Jurkat, Clone E6-1 (cell line): ENCODE results near the gene TSPEAR.
"Not testable (repeated sequence)": the region's sequence is repeated elsewhere in the genome, so short reads cannot be mapped to it uniquely, and the experiment has no call there.

Experiments used
- DNase-seq: peaks from one replicate; pipeline ENCODE4 v3.0.0-alpha.2; 2011; ENCODE audit warnings: low read depth, low spot score
- H3K4me3 ChIP-seq: 2 replicates; pipeline ENCODE4 v1.5.1; 2011; ENCODE audit warnings: mild to moderate bottlenecking, low read length, control low read depth, moderate library complexity

TSPEAR gene

DNA sequence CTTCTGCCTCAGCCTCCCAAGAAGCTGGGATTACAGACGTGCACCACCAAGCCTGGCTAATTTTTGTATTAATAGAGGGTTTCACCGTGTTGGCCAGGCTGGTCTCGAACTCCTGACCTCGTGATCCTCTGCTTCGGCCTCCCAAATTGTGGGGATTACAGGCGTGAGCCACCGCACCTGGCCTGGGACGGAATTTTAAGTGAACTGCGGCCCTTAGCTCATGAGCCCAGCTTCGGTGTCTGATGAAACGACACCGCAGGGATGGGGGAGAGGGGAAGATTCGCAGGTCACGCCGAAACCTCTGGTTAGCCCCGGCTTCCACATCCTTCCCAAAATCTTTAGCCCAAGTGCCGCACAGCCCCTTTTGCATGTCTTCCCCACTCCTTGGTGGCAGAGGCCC is 217.0 kb downstream of the TSPEAR start:
- H3K4me3 ChIP-seq: no peak overlapping the region
- no peak for DNase-seq

DNA sequence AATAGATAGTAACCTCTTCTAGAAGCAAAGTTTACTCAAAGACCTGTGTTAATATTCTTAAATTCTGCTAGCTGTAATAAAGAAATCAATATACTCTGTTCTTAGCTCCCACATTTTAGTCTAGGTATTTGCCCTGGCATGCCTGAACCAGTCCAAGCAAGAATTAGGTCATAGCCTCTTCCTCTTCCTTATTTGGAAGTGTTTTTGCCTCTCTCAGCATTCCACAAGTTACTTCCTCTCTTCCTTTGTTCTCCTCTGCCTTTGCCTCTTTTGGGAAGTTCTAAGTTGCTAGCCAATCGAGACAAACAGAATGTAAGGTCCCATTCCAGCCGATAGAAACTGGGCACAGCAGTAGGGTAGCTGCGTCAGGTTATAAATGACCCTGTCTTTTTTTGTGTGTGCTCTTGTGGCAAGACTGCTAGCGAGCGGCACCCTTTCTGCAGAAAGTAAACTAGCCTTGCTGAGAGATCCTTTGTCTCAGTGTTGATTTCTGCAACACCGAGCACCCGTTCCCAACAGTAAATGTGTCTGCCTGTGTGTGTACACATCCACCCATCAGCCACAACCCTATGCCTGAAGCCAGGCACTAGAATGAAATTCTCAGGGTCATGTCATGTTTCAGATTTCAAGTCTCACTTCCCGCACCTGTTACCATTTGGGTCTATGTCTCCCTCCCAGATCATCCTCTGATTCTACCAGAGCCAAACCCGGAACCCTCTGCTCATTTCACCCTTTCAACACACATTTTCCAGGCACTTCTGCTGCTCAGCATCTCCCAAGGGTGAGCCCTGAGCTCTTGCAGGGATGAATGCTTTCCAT is 218.6 kb downstream of the TSPEAR start:
- H3K4me3 ChIP-seq: no peak overlapping the region
- no peak for DNase-seq

DNA sequence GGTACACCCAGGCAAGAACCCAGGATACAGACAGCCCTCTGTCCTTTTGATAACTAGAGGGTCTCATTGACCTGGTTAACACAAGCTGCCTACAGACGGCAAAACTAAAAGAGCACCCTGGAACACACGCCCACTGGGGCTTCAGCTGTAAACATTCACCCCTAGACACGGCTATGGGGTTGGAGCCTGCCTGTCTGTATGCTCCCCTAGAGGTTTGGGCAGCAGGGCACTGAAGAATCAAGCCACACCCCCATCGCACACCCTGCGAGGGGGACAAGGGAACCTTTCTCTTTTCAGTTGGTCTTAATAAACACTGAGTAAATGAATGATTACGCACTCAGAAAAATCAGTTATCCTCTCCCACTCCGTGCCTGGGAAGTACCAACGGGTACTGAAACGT is 220.6 kb downstream of the TSPEAR start:
- no peak for DNase-seq
- no peak overlapping the region for H3K4me3 ChIP-seq

DNA sequence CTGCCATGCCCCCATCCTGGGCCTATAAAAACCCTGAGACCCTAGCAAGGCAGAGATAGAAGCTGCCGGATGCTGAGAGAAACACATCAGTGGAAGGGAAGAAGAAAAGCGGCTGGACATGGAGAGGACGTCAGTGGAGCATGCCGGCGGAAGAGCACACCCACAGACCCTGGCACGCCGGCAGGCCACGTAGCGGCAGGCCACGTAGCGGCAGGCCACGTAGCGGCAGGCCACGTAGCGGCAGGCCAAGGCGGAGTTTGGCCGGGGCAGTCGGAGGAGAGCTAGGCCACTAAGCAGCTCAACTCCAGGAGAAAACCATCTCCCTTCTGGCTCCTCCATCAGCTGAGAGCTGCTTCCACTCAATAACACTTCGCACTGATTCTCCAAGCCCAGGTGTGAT is 221.0 kb downstream of the TSPEAR start:
- no peak overlapping the region for H3K4me3 ChIP-seq

DNA sequence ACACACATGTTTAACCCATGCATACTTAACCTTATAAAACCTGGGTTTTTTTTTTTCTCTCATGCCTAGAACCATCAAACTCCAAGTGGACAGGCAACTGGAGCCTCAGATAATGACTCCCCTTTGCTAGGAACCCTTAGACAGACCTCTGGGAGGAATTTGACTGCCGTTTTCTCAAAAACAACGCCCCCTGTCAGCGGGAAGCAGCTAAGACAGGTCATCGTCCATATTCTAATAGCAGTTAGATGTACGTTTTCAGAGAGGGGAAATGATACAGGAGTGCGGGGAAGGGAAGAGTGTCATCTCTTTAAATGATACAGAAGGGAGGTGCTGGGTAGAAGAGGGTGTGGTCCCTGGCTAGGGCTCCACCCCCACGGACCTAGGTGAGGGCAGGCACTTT is 221.4 kb downstream of the TSPEAR start:
- H3K4me3 ChIP-seq: no peak overlapping the region
- DNase-seq: no peak

More for the DNA sequence above, 221.0 kb downstream of the TSPEAR start:
- DNase-seq: no peak

DNA sequence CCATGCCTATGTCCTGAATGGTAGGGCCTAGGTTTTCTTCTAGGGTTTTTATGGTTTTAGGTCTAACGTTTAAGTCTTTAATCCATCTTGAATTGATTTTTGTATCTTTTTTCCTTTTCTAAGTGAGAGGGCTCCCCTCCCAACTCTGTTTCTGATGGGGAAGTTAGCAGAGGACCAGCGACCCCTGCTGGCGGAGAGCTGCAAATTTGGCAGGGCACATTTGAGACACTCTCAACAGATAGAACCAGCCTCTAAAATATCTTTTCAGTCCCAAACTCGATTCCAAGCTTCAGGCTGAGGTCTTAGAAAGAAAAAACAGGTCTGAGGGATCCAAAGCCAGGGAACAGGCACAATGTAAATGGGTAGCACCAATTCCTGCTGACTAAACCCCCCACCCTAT is 223.5 kb downstream of the TSPEAR start:
- H3K4me3 ChIP-seq: no peak overlapping the region
- DNase-seq: no peak

DNA sequence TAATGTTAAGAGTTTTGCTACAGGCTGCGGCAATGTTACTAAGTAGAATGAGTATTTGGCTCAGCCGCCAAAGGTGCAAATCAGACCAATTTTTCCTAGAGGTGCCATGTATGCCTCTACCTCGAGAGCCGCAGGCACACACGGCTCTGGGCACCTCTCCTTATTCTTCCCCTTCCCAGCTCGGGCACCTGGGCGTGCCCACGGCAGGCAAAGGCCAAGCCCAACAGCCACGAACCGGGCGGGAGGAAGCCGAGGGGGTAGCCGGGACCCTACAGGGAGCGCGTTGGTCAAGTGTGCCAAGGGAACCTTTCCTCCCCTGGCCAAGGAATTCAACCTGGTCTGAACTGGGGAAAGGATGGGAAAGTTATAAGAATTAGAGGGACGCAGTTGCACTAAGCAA is 225.1 kb downstream of the TSPEAR start:
- no peak for DNase-seq
- peak overlapping the region; percentile 28 for H3K4me3 ChIP-seq

DNA sequence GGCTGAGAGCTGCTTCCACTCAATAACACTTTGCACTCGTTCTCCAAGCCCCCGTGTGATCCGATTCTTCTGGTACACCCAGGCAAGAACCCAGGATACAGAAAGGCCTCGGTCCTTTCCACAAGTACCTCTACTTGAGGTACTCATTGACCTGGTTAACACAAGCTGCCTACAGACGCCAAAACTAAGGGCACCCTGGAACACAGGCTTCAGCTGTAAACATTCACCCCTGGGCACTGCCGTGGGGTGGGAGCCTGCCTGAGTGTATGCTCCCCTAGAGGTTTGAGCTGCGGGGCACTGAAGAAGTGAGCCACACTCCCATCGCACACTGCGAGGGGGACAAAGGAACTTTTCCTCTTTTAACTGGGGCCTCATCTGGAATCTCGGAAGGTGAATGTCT is 225.6 kb downstream of the TSPEAR start:
- H3K4me3 ChIP-seq: peak overlapping the region; percentile 28
- no peak for DNase-seq

DNA sequence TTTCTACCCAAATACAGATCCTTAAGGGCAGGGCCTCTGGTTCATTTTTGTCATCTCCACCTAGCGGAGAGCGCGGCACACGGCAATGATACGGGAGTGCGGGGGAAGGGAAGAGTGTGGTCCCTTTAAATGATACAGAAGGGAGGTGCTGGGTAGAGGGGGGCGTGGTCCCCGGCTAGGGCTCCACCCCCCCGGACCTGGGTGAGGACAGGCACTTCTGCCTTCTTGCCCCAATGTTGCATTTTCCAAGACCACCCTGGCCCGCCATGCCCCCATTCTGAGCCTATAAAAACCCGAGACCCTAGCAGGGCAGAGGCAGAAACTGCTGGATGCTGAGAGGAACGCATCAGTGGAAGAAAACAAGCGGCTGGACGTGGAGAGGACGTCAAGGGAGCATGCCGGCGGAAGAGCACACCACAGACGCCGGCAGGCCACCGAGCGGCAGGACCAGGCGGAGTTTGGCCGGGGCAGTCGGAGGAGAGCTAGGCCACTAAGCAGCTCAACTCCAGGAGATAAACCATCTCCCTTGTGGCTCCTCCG is 226.0 kb downstream of the TSPEAR start:
- H3K4me3 ChIP-seq: peak overlapping the region; percentile 28
- DNase-seq: peak; percentile 63

DNA sequence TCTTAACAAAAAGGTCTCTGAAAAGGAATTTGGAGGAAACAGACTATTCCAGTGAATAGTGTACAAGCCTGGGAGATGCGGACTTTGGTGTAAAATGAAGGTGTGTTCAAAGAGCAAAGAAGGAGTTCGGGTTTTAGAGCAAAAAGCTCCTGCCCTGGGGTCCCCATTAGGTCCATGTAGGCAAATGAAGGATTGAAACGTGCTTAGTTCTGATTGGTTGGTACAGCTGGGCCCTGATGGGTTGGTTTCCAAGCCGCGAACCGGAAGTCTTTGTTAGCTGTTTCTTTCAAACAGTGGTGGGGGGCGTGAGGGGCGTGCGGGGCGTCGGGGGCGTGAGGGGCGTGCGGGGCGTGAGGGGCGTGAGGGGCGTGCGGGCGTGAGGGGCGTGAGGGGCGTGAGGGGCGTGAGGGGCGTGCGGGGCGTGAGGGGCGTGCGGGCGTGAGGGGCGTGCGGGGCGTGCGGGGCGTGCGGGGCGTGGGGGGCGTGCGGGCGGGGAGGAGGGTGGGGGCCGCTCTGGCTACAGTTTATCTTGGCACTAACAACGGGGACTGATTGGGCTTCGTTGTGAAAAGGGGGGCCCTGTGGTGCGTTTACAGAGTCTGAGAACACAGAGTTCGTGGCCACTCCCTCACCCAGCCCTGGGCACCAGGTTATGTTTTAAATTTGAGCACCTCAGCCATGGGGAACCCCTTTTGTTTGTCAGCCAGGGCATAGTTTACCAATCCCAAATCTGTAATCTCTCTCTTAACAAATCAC is 226.7 kb downstream of the TSPEAR start:
- no peak for DNase-seq
- H3K4me3 ChIP-seq: no peak overlapping the region

DNA sequence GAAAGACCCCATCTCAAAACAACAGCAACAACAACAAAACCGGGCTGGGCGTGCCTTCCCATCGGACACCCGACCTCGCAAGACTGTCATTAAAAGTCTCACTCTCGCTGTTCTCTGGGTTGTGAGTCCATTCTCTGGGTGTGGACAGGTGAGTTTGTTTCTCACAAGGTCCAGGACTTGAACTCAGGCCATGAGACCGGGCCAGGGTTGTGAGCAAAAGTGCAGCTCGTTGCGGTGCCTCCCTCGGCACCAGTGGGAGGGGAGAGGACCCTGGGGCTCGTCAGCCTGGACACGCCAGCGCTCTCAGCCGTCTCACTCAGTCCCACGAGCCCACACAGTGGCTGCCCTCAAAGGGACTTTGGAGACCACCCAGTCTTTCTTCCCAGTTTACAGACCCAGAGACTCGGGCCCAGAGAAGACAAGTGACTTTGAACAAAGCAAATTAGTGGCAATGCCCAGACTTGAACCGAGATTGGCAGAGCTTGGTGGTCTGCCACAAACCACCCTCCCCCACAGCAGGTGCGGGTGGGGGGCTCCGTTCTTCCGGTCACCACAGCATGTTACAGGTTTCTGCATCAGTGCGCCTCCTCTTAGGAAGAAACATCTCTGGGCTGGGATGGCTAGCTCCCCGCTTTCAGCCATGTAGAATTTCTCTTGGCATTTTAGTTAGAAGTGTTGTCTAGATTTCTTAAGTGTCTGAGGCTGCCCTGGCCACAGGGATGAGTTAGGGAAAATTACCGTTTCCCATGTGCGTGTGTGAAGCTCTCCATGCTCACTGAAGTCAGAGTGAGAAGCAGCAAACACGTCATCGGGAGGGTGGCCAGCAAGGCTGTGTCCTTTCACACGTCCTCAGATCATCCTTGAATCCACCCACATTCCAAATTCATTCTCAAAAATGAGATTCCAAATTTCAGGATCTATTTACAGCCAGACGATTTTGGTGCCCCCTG is 227.8 kb downstream of the TSPEAR start:
- no peak for DNase-seq

DNA sequence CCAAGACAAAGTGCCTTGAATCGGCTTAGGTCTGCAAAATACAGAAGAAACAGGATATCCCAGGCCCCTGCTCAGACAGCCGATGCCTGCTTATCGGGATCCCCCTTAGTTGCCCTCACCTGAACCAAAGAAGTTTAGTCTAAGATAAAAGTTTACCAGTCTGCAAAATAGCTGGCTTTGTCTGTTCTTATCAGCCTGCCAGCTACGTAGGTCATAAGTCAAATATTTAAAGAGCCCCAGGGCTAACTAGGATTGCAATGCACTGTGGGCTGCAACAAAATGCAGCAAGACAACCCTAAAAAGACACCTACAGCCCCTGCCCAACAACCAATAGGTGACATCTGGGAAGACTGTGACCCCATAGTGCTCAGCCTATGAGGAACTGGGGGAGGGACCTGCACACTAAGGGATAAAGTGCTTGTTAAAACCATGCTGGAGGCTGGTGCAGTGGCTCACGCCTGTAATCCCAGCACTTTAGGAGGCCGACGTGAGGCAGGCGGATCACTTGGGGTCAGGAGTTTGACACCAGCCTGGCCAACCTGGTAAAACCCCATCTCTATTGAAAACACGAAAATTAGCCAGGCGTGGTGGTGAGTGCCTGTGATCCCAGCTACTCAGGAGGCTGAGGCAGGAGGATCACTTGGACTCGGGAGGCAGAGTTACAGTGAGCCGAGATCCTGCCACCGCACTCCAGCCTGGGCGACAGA is 228.6 kb downstream of the TSPEAR start:
- peak; percentile 57 for DNase-seq
- no peak overlapping the region for H3K4me3 ChIP-seq

More for the DNA sequence above, 227.8 kb downstream of the TSPEAR start:
- no peak overlapping the region for H3K4me3 ChIP-seq

DNA sequence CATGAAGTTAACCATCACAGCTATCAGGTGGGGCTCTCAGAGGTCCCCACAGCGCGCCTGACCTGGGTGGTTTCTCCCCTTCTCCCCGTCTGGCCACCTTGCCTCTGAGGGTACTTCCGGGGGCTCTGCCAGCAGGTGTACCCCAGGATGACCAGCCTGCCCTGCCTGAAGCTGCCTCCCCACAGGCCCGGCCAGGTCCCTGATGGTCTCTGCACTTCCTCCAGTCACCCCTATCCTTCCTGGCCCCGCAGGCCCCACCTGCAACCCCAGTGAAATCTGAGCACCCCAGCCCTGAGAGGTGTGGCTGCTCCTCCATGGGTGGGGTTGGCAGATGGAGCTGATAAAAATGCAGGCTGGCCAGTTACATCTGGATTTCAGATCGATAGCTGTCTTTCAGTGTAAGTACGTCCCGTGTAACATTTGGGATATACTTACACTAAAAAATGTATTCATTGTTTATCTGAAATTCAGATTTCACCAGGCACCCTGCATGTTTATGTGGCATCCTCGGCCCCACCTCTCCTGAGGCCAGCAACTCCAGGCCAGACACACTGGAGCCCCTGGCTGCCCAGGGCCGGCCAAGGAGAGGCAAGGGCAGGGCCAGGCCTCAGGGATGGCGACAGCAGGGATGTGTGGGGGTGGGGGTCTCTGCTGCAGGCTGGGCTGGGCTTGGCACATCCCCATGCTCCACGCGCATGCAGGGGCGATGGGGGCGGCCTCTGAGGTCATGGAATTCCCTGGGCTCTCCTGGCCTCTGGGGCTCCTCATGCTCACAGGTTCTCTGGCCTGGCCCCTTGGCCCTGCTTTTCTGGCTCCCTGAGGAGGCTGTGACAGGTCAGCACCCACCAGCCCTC is 230.9 kb downstream of the TSPEAR start:
- no peak for DNase-seq
- H3K4me3 ChIP-seq: no peak overlapping the region

DNA sequence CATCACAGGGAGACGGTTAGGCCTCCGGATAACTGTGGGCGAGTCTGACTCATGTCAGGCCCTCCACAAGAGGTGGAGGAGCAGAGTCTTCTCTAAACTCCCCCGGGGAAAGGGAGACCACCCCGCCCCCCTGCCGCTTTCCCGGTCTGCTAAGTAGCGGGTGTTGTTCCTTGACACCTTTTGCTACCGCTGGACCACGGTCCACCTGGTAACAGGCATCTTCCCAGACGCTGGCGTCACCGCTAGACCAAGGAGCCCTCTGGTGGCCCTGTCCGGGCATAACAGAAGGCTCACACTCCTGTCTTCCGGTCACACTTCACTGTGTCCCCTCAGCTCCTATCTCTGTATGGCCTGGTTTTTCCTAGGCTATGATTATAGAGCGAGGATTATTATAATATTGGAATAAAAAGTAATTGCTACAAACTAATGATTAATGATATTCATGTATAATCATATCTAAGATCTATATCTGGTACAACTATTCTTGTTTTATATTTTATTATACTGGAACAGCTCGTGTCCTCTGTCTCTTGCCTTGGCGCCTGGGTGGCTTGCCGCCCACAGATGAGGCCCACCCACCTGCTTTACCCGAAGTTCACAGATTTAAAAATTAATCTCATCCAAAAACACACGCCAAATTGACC is 231.7 kb downstream of the TSPEAR start:
- H3K4me3 ChIP-seq: not testable (repeated sequence)
- DNase-seq: peak; percentile 19

DNA sequence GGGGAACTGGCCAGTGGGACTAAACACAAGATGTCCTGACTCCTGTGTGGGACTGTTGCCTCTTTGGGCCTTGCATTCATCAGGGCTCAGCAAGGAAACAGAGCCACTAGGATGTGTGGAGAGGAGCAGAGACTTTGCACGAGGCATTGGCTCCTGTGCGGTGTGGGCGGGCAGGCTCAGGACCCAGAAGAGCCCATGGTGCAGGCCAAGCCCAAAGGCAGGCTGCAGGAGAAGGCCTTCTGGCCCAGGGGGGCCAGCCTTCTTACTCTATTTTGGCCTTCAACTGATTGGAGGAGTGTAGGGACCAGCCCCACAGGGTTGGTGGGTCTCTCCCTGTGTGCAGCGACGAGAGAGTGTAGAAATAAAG is 232.6 kb downstream of the TSPEAR start:
- DNase-seq: no peak
- H3K4me3 ChIP-seq: no peak overlapping the region

DNA sequence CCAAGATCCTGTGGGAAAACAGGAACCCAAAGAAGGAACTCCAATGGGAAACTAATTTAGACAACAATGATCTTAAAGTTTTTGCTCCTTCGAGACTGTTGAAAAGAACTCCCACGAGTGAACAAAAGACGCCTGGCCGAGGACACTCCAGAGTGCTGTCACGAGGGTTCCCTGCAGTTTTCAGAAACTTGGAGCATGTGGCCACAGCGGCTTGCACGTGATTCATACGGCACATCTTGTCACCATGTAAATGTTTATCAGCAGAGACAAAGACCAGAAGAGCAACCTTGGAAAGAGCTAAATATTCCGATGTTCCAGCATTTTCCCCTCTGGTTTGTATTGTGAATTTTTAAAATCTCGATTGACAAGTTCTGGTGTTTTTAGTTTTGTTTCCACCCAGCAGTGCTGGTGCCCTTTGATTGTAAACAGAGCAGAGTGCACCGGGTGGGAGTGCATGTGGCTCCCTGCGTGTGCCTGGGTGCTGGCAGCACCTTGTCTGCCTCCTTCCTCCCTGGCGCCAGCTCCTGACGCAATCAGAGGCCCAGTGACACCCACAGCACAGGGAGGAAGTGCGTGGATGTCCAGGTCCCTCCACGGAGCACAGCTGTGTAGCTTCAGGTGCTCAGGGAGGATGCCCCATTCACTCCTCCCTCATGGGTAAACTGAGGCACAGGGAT is 233.1 kb downstream of the TSPEAR start:
- DNase-seq: no peak
- no peak overlapping the region for H3K4me3 ChIP-seq

DNA sequence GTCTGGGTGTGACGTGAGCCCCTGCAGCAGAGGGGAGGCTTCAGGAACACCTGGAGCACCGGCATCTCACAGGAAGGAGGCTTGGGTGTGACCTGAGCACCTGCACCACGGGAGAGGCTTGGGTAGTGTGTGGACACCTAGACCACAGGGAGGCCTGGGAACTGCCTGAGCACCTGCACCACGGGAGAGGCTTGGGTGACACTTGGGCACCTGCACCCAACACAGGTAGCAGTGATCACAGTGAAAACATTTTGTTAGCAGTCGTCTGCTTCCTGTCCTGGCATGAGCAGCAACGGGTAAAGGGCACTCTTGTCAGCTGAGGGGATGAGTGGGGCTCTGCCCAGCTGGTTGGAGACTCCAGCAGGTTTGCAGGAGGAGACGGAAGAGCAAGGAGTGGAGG is 233.7 kb downstream of the TSPEAR start:
- no peak for DNase-seq
- no peak overlapping the region for H3K4me3 ChIP-seq
